GM18907 (cell line): Measurements from ENCODE around the gene AIM2.
"Not testable (repeated sequence)": the region's sequence is repeated elsewhere in the genome, so short reads cannot be mapped to it uniquely, and the experiment has no call there.

Source experiments
- ATAC-seq: cut with Tn5 transposase; IDR thresholded peaks from one replicate; pipeline ENCODE4 v1.9.1; 2021; ENCODE audit warnings: mild to moderate bottlenecking, moderate library complexity; ENCODE audit not compliant: unreplicated experiment

The AIM2 gene

DNA sequence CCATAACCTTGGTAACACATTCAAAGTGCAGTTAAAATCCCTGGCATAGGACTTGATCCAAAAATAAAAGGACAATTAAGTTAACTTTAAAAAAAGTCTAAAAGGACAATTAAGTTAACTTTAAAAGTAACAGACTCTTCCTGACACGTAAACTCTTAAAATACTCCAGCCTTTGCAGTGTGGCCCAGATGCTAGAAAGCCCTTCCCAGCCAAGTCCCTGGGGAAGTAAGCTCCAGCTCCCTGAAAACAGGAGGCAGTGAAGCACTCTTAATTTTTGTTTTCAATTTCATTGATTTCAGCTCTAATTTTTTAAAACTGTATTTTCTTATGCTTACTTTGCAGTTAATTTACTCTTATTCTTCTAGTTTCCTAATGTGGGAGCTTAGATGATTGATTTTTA lies 5.1 kb upstream of the AIM2 start:
- no peak for ATAC-seq

DNA sequence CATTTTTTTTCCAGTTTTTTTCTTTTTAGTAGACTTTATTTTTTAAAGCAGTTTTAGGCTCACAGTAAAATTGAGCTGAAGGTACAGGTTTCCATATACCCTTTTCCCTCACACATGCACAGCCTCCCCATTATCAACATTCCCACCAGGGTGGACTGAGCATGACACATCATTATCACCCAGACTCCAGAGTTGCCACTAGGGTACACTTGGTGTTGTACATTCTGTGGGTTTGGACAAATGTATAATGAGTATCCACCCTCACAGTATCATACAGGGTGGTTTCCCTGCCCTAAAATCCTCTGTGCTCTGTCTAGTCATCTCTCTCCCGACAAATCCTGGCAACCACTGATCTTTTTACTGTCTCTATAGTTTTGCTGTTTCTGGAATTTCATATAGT lies 3.0 kb upstream of the AIM2 start:
- ATAC-seq = no peak

DNA sequence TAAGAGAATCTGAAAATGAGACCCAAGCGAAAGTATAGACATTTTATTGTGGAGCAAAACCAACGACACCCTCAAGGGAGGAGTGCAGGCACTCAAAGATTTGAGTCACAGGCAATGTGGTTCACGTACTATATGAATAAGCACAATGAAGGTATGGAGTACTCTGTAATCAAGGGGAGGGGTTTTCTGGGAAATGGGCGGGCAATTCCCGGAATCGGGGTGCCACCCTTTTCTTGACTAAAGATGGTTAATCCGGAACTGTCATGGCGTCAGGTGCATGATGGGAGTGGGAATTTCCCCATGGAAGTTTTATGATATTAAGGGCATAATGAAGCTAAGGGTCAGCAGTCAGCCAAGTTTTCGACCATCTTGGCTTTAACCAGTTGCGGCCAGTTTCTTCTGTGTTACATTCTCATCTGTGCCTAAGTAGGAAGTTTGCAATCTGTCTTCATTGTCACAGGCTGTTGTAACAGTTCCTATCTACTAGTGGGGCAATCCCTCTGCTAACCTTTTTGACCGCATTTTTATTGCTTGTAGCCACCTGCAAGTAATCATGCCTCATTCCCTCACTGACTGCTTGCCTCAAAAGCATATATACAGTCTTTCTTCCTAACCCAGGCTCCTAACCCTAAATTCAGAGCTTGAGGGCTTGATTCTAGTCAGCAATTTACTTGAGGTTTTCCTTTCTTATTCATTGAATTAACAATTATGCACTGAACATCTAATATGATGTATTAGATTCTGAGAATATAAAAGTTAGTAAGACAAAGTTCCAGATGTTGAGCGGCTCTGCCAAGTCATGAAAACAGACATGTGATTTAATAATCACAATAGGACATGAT lies 775 bp upstream of the AIM2 start:
- peak; percentile 81 for ATAC-seq

DNA sequence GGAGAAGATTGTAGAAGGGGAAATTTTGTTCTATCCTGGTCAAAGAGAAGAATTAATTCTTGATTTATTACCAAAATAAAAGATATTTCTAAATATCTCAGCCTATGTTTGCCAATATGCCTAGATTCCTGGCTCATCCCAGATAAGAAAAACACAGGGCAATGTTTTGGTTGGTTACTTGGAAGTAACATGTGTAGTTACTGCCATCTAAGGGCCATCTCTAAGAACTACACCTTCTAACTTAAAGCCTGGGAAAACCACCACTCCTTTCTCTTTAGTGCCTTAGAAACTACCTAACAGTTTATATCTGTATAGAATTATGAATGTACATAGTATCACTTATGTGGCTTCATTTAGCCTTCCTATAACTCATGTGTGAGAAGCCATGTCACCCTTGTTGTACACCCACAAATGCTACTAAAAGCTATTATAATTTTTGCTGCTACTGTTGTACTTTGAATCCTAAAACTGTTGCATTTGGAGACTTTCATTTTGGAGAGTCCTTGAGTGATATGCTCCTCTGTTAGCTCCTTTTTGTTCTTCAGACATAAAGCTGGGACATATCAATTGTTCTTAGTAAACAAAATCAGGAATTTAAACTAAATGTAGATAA lies 4.5 kb downstream of the AIM2 start:
- no peak for ATAC-seq

DNA sequence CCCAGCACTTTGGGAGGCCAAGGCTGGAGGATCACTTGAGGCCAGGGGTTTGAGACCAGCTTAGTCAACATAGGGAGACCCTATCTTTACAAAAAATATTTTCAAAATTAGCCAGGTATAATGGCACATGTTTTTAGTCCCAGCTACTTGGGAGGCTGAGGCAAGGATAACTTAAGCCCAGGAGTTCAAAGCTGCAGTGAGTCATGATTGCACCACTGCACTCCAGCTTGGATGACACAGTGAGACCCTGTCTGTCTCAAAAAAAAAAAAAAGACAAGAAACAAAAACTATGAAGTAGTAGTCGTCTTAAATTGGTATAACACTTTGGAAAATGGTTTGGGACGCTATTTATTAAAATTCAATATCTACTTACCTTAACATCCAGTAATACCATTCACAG lies 7.7 kb downstream of the AIM2 start:
- no peak for ATAC-seq

DNA sequence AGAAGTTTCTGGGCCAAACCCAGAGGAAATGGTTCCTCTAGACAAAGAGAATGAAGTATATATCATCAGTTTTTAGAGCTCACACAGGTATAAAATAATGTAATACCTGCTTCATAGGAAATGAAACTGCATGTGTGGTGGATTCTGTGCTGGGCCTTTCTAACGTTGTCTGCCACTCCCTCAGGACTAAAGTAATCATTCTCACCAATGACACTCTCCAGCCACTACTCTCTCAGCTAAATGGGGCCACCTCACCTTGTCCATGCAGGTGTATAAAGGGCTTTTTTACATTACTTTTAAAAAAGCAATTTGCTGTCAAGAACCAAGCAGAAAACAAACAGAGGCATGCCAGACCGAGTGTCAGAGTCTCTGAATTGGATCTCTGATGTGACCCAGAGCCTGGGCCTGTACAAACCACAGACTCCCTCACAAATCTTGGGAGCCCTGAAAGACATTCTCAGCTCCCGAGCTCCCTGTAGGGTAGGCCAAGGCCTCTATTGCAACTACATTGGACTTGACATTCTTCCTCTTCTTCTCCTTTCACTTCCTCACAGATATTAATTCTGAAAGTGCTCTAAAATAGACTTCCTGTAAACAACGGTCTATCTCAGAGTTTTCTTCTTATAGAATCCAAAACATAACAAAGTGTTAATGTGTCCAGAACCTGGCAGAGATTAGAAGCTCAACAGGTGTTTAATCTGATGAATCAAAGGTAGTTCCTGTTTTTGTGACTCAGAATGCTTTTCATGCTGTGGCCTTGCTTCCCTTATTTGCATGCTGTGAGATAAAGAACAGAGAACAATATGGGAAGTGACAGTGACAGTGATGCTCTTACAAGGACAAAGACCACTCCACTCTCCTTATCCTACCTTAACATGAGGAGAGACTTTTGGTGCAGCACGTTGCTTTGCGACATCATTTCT lies 8.6 kb downstream of the AIM2 start:
- ATAC-seq = peak; percentile 89

DNA sequence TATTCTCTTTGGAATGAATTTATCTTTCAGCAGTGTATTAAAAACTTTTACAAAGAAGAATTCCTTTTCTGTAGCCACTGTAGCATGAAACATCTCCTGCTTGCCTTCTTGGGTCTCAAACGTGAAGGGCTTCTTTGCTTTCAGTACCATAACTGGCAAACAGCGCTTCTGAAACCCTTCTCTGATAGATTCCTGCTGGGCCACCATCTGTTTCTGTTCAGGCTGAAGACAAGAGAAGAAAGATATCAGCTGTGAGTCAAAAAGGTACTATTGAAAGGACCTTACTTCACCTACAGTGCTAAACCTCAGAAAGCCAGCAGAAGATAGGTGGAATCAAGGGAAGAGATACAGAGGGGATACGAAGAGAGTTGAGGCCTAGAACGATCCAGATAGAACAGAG lies 10.5 kb downstream of the AIM2 start:
- ATAC-seq = no peak

DNA sequence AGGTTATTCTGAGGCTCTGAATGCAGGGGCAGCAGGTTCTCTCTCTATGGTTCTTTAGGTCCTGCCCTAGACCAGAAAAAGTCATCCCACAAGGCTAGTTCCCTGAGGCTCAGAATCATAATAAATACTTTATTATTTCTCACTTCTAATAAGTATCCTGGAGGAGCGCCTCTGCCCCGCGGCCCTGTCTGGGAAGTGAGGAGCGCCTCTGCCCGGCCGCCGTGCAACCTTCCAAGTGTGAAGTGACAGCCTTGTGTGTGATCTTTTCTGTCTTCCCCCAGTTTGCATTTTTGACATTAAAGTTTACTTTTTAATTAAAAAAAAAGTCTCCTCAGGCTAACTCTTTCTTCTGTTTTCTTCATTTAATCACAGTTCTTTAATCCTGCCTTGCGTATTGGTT lies 11.5 kb downstream of the AIM2 start:
- no peak for ATAC-seq

DNA sequence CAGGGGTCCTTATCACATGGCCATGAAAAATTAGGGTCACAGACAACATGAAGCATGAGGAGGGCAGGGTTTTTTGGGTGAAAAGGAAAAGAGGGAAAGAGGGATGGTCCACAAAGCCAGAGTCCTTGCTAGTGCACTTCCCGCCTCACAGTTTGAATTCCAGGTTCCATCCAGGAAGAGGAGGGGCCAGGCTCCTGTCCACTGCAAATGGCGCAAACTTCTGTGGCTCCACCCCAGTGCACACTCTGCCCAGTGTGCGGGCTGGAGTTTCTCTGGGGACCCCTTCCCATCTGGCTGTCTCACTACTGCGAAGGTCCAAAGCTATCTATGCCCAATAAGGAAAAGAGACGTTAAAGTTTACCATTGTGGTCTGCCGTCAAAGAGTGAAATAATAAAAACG lies 17.8 kb downstream of the AIM2 start:
- ATAC-seq = no peak

DNA sequence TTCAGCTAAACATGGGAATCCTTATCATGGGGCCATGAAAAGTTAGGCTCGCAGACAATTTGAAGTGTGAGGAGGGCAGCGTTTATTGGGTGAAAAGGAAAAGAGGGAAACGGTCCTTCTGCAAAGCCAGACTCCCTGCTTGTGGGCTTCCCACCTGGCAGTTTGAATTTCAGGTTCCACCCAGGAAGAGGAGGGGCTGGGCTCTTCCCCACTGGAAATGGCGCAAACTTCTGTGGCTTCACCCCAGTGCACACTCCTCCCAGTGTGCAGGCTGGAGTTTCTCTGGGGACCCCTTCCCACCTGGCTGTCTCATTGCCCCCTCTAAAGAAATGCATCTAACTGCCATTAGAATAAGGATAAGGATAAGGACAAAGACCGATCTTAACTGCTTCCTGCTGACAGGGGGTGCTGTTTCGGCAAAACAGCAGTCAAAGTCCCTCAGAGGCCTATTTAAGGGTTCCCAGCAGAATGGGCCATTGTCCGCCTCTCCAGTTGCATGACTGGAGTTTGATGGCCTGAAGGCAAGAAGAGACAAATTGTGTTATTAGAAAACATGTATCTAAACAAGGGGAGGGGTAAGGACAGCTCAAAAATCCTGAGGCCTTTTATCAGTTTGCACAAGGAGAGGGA lies 20.4 kb downstream of the AIM2 start:
- ATAC-seq = no peak

DNA sequence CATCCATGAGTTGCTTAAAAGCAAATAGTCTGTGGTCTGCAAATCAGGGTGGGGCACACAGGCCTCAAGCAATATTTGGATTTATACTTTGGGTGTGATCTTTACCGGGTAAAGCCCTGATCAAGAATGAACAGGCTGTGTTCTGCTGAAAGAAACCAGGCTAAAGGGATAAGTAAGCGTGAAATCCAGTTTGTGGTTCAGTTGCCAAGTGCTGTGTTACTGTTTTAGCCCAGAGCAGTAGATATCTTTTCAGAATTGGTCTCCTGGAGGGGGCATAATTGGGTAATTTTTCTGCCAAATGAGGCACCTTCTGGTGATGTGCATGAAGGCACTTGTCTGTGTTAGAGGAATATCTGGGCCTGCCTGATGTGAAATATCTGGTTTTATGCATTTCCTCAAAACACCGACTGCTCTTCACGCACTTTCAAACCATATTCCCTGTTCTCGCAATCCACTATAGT lies 21.4 kb downstream of the AIM2 start:
- no peak for ATAC-seq

DNA sequence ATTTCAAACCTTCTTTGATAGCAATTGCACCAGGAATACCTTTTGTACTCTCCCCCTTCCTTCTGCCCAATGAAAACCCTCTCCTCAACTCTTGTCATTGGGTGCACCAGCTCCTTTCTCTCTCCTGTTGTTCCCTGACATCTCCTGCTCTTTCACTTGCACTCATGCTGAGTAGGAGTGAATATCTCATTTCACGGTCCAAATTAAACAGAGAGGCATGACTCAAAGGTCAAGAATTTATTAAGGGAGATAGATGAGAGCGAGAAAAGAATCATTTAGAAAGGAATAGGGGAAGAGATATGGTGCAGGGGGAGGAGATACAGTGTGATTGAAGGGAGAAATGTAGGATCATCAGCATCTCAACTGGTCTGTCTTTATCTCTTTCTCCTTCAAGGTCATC lies 22.1 kb downstream of the AIM2 start:
- ATAC-seq = no peak

DNA sequence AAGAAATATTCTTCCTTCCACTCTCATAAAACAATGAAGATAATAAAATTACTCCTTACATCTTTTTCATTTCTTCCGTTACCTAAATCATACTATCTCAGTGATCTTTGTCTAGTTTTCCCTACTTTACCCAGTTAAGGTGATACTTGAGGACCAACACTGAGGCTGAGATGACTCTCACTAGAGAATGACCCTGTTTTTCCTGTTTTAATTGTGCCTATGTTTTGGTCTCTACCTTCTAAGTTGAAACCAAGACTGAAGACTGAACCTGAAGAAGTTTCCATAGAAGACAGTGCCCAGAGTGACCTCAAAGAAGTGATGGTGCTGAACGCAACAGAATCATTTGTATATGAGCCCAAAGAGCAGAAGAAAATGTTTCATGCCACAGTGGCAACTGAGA lies 25.1 kb downstream of the AIM2 start:
- ATAC-seq = no peak

DNA sequence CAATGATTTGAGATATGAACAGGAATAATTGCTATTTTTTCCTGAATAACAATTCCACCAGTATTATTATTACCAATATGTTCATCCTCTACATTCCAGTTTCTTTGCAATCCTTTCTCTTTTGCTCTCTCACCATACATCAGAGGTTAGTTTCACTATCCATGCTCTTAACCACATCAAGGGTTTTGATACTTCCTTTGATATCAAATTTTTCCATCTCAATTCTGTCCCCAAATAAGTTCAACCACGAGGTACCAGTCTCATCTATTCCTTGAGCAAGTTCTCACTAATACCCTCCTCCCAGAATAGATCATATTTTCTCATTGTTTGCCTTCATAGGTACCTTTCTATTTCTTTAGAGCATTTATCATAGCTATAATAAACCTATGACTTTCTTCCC lies 30.1 kb downstream of the AIM2 start:
- not testable (repeated sequence) for ATAC-seq

DNA sequence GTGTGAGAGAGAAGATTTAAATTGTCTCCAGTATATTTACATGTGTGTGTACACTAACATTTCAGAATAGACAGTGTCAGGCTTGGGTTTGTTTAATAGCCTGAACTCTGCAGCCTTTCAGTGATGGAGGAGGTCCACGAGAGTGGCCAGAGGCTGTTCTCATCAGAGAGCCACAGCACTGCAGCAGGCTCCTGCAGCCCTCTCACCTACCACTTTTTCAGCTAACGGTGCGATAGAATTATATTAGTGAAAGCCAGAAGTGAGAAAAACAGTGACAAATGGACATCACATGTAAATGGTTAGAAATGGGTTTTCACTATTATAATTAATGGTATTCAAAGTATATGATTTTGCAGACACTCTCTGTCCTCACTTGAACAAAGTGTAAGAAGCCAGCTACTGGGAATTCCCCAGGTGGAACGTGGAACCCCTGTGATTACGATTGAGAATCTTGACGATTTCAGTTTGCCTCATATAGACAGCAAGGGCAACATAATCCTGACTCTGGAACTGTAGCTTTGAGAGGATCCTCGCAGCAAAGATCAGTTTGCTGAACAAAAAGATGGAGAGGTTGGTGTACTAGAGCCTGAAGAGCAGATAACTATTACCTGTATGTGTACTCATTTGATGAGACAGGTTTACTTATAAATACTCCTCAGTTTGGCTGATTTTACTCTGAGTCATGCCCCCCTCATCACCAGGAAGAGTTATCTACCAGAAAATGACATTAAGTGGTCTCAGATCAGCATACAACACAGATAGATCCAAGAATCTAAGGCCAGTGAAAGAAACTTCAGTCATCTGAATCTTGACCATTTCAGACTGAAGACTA lies 35.5 kb downstream of the AIM2 start:
- no peak for ATAC-seq

DNA sequence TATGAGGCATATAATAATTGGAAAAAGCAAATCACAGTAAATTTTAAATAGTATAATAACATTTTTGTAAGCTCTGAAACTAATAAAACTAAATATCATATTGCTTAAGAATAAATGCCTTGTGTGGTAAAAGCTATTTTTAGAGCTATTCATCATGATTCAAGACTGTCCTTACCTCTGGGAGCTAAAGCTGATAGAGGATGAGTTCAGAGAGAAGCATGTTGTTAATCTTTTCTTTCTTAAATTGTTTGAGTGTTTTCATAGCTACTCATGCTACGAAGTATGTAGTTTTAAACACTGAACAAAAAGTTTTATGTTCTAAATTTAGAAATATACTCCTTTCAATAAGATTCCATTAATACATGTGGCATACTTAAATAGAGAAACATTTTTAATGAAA lies 36.4 kb downstream of the AIM2 start:
- ATAC-seq = no peak

DNA sequence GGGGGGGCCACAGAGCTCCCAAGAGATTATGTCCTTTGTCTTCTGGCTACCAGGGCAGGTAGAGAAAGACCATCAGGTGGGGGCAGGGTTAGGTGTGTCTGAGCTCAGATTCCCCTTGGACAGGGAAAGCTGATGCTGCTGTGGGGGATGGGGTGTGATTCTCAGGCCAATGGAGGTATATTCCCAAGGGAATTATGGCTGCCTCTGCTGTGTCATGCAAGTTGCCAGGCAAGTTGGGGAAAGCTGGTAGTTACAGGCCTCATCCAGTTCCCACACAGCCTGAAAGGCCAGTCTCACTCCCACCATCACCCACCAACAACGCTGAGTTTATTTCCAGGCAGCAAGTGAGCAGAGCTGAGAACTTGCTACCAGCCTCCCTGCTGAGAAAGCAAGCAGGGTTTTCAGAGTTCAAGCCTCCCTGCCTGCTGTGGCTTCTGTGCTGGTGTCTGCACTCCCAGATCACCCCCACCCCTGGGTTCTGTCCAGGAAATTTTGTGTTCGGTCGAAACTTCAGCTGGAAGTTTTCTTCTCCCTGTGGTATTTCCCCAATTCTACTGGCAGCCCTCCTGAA lies 45.6 kb downstream of the AIM2 start:
- ATAC-seq = no peak

DNA sequence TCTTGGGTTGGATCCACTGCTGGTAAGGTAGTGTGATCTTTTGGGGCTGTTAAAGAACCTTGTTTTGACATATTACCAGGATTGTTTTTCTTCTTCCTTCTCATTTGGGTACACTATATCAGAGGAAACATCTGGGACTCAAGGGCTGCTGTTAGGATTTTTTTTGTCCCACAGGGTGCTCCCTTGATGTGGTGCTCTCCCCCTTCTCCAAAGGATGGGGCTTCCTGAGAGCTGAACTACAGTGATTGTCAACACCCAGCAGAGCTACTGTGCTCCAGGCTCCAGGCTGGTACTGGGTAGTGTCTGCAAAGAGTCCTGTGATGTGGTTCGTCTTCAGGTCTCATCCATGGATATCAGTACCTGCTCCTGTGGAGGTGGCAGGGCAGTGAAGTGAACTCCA lies 46.3 kb downstream of the AIM2 start:
- ATAC-seq = no peak

DNA sequence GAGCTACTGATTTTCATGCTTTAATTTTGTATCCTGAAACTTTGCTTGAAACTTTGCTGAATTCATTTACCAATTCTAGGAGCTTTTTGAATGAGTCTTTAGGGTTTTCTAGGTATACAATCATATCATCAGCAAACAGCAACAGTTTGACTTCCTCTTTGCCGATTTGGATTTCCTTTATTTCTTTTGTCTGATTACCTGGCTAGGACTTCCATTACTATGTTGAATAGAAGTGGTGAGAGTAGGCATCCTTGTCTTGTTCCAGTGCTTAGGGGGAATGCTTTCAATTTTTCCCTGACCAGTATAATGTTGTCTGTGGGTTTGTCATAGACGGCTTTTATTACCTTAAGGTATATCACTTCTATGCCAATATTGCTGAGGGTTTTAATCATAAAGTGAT lies 49.7 kb downstream of the AIM2 start:
- not testable (repeated sequence) for ATAC-seq

DNA sequence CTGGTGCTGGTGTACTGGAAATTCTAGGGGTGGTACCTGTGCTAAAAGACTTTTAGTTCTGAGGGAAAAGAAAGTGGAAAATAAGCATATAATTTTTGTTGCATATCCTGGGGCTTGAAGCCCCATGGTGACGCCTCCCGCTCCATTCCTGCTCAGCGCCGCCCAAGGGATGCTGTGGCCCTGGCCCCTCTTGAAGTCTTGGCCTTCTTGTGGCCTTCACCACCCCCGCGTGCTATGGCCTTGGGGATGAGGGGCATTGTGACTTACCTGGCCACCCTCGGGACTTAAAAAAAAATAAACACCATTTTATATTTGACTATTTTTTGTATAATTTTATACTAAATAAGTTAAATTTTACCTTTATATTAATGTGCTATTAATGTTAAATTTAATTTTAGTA lies 51.5 kb downstream of the AIM2 start:
- ATAC-seq = no peak
